HG03095 (cell line): Measurements from ENCODE around the gene ARL14EP.

Experiments
- ATAC-seq: cut with Tn5 transposase; IDR thresholded peaks from one replicate; pipeline ENCODE4 v1.9.1; 2021; ENCODE audit warnings: moderate library complexity; ENCODE audit not compliant: unreplicated experiment

The ARL14EP gene

DNA sequence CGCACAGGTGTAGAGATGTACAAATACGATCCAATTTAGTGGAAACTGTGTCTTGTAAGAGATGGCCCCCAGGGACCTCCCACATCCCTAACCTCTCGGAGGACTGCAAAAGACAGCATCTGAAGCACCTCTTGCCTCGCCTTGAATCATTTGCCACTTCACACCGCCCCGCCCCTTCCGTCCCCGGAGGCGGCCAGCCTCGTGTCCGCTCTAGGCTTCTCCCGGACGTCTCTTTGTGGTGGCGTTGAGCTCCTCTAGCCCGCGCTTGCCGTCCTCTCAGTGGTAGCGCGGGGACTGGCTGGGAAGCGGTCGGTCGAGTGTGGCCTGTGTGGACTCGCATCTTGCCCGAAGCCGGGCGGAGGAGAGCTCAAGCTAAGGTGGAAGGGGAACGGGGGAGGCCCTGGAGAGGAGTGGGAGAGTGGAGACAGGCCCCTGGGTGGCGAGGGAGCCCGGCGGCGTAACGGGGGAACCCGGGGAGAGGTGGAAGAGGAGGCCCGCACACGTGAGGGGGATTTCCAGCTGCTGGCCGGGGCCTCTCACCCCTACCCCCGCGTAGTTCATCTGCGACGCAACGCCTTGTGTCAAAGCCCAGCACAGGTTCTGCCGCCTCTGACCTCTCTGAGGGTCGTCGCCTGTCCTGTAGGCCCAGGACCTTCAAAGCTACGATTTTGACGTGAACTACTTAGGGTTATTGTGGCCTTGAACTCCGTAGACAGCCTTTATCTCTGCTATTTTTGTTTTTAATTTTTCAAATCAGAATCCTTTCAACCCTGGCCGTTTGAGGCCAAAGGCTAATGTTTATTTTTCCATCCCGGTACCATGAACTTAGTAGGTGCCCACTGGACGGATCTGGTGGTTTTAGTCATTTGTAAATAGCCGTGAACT is at the start of gene ARL14EP:
Gene ARL14EP, plus strand, starts transcription at position 279 of the 885 bp plus-strand sequence. CDS start 7,845 bp downstream, outside the sequence.
- peak; percentile 95 for ATAC-seq

DNA sequence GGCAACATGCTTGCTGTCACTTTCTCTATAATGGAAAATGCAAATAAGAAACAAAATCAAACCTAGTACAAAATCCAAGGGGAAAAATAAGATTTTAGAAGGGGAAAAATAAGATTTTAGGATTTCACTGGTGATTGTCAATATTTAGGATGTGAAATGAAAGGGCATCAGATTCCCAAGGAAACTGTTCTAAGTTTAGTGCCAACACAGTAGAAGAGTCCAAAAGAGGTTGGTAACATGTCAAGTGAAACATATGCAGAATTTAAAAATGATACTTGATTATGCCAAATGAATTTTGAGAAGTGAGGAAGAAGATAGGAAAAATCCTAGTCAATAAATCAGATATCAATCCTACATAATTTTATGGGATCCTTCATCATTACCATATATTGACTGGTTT is 45.7 kb upstream of the ARL14EP start:
- no peak for ATAC-seq

DNA sequence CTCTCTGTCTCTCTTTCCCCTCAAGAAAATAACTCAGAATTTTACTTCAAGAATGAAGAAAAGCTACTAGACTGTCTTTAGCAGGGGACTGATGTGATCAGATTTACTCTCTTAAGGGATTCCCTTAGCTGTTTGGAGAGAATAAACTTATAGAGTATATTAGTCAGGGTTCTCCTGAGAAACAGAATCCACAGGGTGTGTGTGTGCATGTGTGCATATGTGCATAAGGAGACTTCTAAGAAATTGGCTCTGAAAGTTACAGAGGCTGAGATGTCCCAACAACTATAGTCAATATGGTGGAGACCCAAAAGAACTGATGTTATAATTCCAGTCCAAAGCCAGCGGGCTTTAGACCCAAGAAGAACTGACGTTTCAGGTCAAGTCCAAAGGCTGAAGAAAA is 43.1 kb upstream of the ARL14EP start:
- no peak for ATAC-seq

DNA sequence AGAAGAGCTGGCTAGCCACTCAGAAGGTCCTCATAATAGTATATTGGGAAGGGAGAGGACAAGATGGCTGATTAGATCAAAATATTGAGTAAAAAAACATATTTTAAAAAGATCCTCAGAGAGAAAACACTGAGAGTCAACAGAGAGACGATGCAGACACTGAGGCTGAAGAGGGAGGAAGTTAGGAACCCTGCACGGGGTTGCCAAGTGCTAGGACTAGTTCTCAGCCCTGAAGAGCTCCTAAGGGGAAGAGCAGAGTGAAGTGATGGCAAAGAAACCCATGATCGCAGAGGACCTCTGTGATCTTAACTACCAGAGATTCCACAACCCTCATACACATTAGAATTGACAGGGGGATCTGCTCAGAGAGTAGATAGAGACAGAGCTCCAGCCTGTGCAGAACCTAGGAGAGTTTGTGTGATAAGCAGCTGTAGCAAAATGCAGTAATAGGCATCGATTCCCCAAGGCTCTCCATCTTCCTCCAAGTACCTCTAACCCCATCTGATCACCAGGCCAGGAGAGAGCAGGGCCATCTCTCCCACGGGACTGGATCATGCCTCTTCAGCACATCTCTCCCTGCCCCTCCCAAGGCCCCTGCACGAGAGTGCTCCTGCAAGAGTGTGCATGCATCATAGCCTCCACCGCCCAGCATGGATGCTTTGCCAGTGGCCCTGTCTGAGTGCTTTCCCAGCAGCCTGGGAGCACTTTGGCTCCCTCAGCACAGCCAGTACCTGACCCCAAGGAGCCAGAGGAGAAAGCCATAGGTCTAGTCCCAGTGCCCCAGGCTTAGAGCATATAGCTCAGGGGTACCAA is 41.2 kb upstream of the ARL14EP start:
- peak; percentile 30 for ATAC-seq

DNA sequence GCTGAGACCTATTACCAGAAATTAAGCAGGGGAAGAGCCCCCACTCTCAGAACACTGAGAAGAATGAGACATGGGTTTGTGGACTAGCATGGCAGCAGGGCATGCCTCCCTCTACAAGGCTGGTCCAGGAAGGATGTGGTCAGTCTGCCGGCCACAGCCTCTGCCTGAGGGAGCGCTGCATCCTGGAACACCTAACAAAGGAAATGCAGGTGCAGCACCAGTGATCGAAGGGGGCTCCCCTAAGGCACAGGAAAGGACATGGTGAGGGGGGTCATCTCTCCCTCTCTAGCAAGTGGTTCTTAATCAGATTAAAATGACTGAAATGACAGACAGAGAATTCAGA is 40.6 kb upstream of the ARL14EP start:
- ATAC-seq: peak; percentile 85

DNA sequence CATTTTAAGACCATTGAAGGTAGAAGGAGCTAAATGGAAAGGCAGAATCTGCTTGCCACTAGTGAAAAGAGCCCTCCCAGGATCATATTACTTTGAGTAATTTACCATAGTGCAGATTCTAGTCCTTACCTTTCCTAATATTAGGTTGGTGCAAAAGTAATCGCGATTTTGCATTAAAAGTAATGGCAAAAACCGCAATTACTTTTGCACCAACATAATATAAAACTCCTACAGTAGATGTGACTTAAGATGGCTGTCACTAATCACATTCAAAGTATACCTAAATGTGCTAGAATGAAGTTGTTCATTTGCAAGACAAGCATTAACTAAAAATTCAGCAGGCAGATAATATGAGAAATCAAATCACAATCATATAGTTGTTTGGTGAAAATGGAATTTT is 38.1 kb upstream of the ARL14EP start:
- ATAC-seq: no peak

DNA sequence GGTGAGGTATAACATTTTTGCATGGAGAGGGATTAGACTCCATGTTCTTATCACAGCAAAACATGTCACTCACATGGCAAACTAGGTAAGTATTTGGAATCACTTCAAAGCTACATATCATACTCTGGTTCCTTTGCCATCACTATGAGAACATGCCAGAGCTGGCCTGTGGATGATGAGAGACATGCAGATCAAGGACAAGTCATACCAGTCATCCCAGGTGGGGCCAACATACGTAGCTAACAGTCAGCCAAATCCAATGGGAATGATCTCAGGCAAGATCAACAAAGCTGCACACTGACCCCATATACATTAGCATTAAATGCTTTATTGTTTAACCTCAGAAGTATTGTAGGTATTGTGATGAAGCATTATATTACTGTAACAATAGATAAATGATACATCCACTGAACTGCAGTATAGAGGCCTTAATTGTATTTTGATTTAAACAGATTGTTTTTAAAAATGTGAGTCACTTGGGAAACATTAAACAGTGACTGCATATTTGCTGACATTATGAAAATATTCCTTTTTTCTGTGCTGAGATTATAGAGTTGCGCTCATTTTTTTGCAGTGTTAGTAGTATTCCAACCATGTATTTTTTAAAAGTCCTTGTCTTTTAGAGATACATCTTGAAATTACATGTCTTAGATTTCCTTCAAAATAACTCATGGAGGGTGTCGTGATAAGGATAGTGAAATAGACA is 37.3 kb upstream of the ARL14EP start:
- no peak for ATAC-seq

DNA sequence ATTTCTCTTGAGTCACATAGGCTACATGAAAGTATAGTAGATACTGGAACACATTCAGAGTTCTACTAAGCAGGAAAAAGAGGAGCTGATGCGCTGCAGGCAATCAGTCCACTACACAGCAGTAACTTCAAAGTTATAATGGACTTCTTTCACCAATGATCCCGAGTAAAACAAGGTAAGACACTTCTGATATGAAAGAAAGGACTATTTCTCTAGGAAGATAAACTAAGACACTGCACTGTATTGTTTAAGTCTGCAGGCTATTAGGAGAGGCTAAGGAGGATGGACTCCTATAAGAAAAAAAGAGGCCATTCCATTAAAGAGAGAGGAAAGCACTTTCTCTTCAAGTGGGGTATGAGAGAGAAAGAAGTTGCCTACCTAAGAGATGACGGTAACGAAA is 31.6 kb upstream of the ARL14EP start:
- no peak for ATAC-seq

DNA sequence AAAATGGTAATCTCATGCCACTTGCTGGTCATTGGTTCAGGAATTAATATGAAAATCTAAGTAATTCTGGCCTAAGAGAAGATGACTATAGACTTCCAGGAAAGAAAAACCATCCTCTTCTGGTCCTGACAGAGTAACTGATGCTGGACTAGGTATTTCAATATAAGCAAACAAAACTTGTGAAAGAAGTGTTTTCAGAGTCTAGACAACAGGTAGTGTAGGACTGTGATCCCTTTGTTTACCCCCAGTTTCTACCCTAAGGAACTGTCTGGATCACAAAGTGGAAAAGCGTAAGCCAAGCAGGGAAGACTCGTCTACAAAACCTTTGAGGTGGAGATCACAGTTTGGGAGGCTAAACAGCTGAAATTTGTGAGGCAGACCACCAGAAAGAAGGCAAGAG is 30.4 kb upstream of the ARL14EP start:
- no peak for ATAC-seq

DNA sequence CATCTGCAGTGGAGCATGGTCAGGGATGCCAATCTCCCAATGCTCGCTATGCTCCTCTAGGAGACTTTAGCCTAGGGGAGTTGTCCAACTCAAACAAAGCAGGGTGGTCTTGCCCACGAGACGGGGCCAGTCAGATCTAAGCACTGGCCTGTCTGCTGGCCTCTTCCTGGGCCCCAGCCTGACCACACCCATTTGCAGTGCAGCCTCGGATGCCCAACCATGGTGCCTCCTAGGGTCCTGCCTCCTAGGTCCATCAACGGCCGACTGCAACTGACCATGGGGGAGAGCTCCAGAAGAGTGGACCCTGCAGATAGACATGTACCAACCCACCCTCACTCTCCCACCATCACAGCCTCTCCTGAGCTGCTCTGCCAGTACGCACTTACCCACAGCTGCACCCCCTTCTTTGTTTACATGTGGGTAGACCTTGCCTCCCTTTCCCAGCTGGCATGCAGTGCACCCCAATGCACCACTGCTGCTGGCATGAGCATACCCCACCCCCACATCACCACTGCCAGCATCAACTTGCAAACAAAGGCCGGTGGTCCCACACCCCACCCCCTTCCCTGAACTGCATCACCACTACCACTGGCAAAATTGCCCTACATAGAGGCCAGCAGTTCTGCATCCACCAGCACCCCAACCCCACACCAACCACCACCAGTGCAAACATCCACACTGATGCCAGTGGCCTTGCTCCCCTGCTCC is 27.6 kb upstream of the ARL14EP start:
- ATAC-seq: no peak

DNA sequence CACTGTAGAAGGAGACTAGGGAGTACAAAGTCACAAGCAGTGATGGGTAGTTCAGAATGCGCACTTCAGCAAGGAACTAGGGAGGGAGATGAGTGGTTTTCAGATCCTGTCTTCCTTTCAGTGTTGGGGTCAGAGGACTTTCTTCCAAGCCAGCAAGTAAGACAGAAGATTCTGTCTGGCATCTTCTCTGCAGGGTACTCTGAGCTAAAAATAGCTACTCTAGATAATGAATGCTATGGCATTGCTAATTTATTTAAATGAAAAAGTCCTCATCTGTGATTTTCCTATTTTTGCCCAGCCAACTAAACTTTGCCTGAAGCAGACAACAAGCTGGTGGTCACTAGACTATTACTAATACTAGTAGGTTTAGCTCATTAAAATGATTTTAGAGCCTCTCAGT is 18.3 kb upstream of the ARL14EP start:
- ATAC-seq: no peak

DNA sequence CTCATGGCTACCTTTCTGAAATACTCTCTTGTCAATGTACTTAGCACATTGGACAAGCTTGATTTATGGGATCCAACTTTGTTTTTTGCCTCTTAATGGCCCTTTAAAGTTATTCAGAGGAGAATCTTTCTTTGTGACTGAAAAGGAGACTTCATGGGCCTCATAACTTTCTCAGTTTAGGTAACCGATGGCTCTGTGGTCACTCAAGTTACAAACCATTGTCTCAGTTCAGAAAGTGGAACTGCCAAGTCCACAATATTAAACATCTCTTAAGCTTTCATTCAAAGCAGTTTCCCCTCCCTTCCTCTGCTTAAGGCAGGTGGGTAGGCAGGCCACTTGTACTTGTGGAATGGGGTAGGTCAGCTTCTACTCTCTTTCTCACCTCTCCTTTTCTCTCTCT is 12.3 kb upstream of the ARL14EP start:
- peak; percentile 97 for ATAC-seq

DNA sequence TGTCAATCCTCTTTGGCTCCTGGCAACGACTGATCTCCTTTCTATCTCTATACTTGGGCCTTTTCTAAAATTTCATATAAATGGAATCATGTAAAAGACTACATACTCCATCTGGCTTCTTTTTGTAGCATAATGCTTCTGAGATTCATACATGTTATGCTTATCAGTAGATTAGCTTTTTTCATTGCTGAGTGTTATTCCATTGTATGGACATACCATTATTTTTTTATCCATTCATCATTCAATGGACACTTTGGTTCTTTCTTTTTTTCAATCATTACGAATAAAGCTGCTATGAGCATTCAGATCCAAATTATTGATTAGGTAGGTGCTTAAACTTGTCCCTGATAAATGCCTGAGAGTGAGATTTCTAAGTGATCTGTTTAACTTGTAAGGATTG is 11.7 kb upstream of the ARL14EP start:
- ATAC-seq: no peak

DNA sequence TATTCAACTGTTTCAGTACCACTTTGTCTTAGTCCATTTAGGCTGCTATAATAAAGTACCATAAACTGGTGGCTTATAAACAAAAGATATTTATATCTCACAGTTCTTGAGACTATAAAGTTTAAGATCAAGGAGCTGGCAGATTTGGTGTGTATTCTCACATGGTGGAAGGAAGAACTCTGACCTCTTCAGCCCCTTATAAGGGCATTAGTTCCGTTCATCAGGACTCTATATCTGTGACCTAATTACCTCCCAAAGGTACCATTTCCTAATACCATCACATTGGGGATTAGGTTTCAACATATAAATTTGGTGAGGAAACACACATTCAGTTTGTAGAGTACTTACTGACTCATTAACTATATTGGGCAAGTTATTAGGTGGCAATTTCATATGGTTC is 10.7 kb upstream of the ARL14EP start:
- no peak for ATAC-seq

DNA sequence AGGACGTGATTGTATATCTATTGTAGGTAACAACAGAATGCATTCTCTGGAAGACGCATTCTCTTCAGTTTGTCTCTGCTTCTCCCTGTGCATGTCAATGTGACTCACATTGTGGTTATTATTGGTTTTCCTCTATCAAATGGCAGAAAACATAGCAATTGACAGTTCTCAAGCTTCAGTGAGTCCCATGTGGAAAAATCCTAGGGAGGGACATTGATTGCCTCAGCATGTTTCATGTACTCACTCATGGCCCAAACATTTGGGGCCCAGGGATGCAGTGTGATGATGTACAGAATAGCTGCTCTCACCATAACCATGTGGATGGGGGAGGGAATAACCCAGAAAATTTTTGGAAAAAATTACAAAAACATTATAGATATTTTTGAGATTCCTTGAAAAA is 9.3 kb upstream of the ARL14EP start:
- ATAC-seq: no peak

DNA sequence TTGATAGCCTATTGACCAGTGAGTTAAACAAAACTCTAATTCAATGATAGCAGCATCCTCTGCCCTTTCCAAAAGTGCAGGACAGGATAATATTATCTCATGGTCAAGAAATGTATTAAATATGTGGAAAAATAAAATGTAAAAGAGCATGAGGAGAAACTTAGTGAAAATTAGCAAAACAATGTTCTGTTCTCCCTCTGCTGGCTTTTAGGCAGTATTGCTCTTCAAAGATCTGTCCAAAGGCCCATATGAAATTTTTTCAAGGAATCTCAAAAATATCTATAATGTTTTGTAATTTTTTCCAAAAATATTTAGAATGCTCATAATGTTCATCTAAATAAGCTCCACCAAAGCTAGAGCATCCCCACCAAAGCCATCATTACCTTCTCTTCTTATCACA is 8.3 kb upstream of the ARL14EP start:
- ATAC-seq: no peak

DNA sequence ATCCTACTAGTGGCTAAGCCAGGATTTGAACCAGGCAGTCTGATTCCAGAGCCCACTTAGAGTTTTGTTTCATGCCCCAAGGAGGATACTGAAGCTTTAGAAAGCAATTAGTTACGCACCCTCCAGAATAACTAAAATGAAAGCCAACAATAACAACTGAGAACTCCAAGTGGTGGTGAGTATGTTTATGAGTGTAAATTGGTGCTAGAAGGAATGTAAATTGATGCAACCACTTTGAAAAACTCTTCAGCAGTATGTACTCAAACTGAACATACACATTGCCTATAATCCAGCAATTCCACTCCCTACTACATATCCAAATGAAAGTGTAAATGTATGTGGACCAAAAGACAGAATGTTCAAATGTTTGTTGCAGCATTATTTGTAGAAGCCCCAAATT is 6.7 kb upstream of the ARL14EP start:
- no peak for ATAC-seq

DNA sequence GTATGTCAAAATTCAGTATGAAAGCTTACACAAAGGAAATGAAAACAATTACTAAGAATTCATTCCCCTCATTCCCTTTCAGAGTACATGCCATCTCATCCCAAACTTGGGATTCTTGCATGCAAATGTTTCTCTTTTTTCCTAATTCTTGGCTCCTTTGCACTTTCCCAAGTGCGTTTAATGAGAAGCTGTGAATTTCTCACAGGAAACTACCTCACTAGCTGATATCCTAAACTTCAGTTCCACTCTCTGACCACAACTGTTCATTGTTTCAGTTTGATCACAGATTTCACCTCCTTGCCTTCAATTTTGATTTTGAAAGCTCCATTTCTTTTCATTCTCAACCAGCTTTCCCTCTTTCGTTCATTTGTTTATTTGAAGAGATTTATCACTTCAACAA is 5.9 kb upstream of the ARL14EP start:
- ATAC-seq: peak; percentile 51

DNA sequence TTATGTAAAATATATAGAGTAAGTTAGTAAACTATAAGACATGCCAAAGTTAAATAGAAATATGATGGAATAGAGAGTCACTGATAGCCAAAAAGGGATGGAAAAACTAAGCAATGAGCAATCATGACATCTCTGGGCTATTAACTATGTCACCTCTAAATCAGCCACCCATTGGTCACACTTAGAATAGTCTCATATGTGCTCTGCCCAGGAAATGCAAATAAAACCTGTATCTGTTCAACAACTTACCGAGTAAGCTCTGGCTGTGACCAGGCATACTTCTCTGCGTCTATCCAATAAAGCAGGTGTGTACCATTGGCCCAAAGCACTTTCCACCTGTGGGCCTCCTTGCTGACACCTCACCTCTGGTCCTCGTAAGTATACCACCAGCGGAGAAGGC is 1.6 kb upstream of the ARL14EP start:
- no peak for ATAC-seq

DNA sequence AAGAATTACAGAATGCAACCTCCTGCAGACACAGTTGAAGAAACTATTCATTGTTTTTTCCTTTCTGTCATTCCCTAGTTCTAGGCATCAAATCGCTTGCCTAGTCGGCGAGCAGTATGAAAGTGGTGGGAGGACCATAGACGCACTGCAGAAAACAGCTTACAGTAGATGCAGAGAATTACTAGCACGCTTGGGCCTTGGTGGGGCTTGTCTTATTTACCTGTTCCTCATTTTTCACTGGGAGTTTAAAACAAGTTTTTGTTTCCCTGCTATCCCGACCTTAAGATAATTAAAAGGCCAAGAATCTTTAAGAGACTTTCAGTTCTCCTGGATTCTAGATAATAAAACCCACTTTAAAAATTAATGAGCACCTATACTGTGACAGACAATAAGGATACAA is 713 bp upstream of the ARL14EP start:
- ATAC-seq: no peak
